Activated CD8-positive, alpha-beta memory T cell treated with anti-CD3 and anti-CD28 coated beads, Interleukin-2, amount 50 U/mL, for 1 hour (primary cell): Measurements from ENCODE around the gene GRID2.

Experiments used
- DNase-seq: peaks from one replicate; pipeline ENCODE4 v3.0.0-alpha.2; 2020; ENCODE audit errors: extremely low read depth

The GRID2 gene

DNA sequence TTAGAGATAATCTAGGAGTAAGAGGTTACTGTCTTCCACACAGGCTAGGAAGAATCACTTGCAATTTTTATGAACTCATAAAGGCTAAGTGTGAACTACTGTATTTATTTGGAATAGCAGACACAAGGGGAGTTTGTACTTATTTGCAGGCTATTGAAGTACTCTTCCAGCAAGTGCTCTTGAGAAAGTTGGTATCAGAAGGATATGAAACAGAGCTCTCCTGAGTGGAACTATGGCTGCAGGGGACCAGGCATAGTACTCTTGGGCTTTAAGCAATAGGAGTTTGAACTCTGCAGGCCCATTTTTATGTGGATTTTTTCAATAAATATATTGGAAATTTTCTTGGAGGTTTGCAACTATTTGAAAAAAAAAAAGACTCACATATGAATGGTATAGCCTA, 768.5 kb downstream of the GRID2 start:
- no peak for DNase-seq

- no peak for DNase-seq
Measured at GRCh38 chr4:93080316-93080715, 776.5 kb downstream of the GRID2 start.

DNA sequence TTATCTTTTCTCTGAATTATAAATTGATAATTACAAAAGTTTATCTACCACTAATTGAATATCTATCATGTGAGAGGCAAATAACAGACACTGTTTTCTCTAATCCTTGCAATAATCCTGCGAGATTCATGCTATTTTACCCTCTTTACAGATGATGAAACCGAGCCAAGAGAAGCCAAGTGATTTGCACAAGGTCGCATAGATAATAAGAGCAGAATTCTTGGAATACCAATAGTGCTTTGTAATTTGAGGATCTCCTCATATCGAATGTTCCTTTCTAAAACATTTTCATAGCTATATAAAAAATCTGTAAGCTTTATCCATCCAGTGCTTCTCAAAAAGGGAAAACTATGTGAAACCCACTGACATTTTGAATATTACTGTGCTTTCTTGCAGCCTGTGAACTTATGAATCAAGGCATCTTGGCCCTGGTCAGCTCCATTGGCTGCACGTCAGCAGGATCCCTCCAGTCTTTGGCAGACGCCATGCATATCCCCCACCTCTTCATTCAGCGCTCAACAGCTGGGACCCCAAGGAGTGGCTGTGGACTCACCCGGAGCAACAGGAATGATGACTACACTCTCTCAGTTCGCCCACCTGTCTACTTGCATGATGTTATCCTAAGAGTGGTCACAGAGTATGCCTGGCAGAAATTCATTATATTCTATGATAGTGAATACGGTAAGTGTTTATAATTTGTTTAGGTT, 781.0 kb downstream of the GRID2 start:
- no peak for DNase-seq

DNA sequence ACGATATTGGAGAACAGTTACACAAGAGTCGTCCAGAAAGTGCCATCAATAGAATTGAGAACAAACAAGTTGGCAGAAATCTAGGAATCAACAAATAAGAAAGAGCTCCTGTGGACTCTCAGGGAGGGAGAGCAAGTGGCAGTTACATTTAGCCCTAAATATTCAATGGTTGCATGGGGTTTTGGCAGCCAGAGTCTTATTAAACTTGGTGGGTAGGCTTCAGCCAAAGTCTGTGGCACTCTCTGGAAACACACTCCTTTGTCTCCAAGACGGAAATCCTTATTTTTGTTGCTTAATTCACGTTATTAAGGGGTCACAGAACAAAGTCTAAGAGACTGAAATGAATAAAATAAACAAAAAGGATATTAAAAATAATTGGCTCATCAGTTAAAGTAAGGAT, 782.6 kb downstream of the GRID2 start:
- no peak for DNase-seq

DNA sequence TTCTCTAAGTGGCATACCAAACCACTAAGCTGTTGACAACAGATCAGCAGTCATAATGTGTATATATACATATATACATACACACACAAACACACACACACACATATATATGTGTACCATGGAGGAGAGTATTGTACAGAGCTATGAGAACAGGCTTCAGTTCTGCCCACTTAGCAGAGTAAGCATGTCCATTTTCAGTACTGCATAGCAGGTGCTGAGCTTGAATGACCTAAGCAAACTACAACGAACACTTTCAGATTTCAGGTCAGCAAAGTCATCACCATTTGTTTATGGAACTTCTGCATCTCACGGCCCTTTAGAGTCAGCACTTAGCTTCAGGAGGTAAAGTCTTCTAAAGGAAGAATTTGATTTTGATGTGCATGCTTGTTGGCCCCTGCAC, 789.0 kb downstream of the GRID2 start:
- no peak for DNase-seq

DNA sequence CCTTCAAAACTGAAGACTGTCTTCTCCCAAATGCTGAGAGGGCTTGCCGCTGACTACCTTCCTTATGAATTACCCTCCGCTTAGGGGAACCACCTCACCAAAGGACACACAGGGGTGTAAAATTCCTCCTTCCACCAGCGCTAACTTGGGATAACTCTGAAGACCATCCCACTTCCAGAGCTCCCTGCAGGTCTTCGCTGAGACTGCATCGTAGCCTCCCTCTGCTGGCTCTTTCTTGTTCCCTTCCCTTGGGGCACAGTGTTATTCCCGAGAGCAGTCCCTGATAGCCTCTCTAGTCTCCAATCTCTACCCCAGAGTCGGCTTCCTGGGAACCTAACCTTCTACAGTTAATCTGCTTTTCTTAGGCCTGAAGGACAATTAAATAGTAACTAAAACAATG, 799.3 kb downstream of the GRID2 start:
- DNase-seq: no peak

GRCh38 chr4:93116624-93117023, 812.9 kb downstream of the GRID2 start:
- DNase-seq: no peak

DNA sequence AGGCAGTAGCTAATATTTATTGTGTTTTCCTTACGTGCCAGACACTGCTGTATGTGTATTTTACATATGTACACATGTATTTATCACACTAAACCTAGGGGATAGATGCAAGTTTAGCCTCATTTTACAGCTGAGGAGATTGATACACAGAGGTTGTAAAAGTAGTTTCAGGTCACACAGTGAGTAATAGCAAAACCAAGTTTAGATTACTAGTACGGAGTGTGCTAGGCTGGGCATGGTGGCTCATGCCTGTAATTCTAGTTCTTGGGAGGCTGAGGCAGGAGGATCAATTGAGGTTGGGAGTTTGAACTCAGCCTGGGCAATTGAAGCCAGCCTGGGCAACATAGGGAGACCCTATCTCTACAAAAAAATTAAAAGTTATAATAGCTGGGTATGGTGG, 823.7 kb downstream of the GRID2 start:
- no peak for DNase-seq

DNA sequence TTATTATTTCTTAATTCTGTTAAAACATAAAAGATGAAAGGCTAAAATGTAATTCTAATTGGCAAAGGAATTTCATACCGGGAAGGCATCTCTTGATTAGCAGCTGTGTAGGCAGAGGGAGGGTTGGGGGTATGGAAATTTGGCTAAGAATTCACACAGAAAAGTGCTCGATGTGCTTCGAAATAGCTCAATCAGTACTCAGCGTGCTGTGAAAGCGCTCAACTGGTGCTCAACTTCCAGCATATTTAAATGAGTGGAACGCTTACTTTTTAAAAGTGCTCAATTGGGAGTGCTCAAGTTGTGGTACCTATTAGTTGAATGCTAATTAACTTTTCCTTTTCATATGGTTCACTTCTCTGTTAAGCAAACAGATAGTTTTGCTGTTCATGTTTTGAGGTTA, 828.9 kb downstream of the GRID2 start:
- DNase-seq: no peak

- DNase-seq: no peak
Measured at GRCh38 chr4:93139118-93139517, 835.4 kb downstream of the GRID2 start.

- DNase-seq: no peak
Measured at GRCh38 chr4:93143902-93144301, 840.1 kb downstream of the GRID2 start.

- no peak for DNase-seq
Measured at GRCh38 chr4:93144644-93145043, 840.9 kb downstream of the GRID2 start.

- DNase-seq: no peak
Measured at GRCh38 chr4:93147524-93148212, 843.9 kb downstream of the GRID2 start.

DNA sequence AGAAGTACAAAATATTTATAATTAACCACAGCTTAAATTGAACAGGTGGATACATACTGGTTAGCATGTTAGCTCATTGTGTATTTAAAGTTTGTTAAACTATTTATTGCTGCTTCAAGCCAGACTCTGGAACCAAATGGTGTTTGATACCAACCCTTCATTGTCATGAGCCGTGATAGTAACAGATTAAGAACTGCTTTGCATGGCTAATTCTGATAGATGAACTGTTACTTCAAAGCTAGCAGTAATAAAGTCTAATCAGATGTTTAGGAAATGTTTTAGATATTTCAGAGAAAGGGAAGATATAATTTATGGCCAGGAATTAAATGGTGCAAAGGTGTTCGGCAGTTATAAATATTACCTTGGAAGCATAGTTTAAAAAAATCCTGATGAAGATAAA, 848.7 kb downstream of the GRID2 start:
- DNase-seq: no peak

- no peak for DNase-seq
Measured at GRCh38 chr4:93157986-93158385, 854.2 kb downstream of the GRID2 start.

- no peak for DNase-seq
Measured at GRCh38 chr4:93168053-93168452, 864.3 kb downstream of the GRID2 start.

GRCh38 chr4:93169966-93170365, 866.2 kb downstream of the GRID2 start:
- DNase-seq: no peak

- no peak for DNase-seq
Measured at GRCh38 chr4:93174598-93174997, 870.8 kb downstream of the GRID2 start.

- DNase-seq: no peak
Measured at GRCh38 chr4:93178279-93178678, 874.5 kb downstream of the GRID2 start.

- DNase-seq: no peak
Measured at GRCh38 chr4:93179044-93179443, 875.3 kb downstream of the GRID2 start.

GRCh38 chr4:93182722-93183121, 879.0 kb downstream of the GRID2 start:
- DNase-seq: no peak

- DNase-seq: no peak
Measured at GRCh38 chr4:93183576-93183975, 879.8 kb downstream of the GRID2 start.

GRCh38 chr4:93184053-93184452, 880.3 kb downstream of the GRID2 start:
- DNase-seq: no peak

GRCh38 chr4:93186846-93187245, 883.1 kb downstream of the GRID2 start:
- no peak for DNase-seq
